HG03342 (cell line): ENCODE results near the gene PGAP3.
"Not testable (repeated sequence)": the region's sequence is repeated elsewhere in the genome, so short reads cannot be mapped to it uniquely, and the experiment has no call there.

Experiments used
- ATAC-seq: cut with Tn5 transposase; IDR thresholded peaks from one replicate; pipeline ENCODE4 v1.9.1; 2021; ENCODE audit warnings: mild to moderate bottlenecking, moderate library complexity; ENCODE audit not compliant: unreplicated experiment

The PGAP3 gene

GRCh38 chr17:39687546-39688474 is at the start of gene PGAP3:
Gene PGAP3 (minus strand): TSS chr17:39688057. CDS start chr17:39688014, 43 bp downstream.
- ATAC-seq, result peak; percentile 86

GRCh38 chr17:39737206-39737759 is 49.4 kb upstream of the PGAP3 start:
- ATAC-seq, result no peak

- no peak for ATAC-seq
Measured at GRCh38 chr17:39736319-39737165, 48.7 kb upstream of the PGAP3 start.

- no peak for ATAC-seq
Measured at GRCh38 chr17:39735882-39736281, 48.0 kb upstream of the PGAP3 start.

GRCh38 chr17:39732586-39732985 is 44.7 kb upstream of the PGAP3 start:
- ATAC-seq, result no peak

- ATAC-seq, result peak; percentile 88
Measured at GRCh38 chr17:39730095-39730921, 42.5 kb upstream of the PGAP3 start, which contains the start of gene MIEN1. Gene MIEN1 (minus strand): TSS chr17:39730532. CDS start chr17:39730495, 37 bp downstream.

- no peak for ATAC-seq
Measured at GRCh38 chr17:39729280-39729851, 41.5 kb upstream of the PGAP3 start.

GRCh38 chr17:39727556-39727955 is 39.7 kb upstream of the PGAP3 start:
- ATAC-seq, result no peak

GRCh38 chr17:39726617-39727016 is 38.8 kb upstream of the PGAP3 start:
- no peak for ATAC-seq

GRCh38 chr17:39725923-39726322 is 38.1 kb upstream of the PGAP3 start:
- not testable (repeated sequence) for ATAC-seq

- ATAC-seq, result no peak
Measured at GRCh38 chr17:39724731-39725130, 36.9 kb upstream of the PGAP3 start.

GRCh38 chr17:39722965-39723848 is 35.4 kb upstream of the PGAP3 start:
- no peak for ATAC-seq

GRCh38 chr17:39722104-39722503 is 34.2 kb upstream of the PGAP3 start:
- ATAC-seq, result no peak

GRCh38 chr17:39719563-39720355 is 31.9 kb upstream of the PGAP3 start:
- no peak for ATAC-seq

- ATAC-seq, result no peak
Measured at GRCh38 chr17:39717660-39718059, 29.8 kb upstream of the PGAP3 start.

GRCh38 chr17:39716879-39717536 is 29.2 kb upstream of the PGAP3 start:
- ATAC-seq, result no peak

- ATAC-seq, result no peak
Measured at GRCh38 chr17:39716073-39716818, 28.4 kb upstream of the PGAP3 start.
